C4-2B (cell line): Measurements from ENCODE around the gene KIDINS220.
A peak's percentile ranks its signal among the peaks of the same experiment; 100 is the strongest.

Source experiments
- ZFX ChIP-seq: fragments of 450-650 bp; IDR thresholded peaks from 2 replicates; pipeline ENCODE4 v1.6.1; 2017
- TF ChIP-seq, protein P1 (sequence below): fragments of 450-650 bp; conservative IDR thresholded peaks from 2 replicates; pipeline ENCODE4 v1.5.1; 2017; ENCODE audit warnings: mild to moderate bottlenecking

DNA sequence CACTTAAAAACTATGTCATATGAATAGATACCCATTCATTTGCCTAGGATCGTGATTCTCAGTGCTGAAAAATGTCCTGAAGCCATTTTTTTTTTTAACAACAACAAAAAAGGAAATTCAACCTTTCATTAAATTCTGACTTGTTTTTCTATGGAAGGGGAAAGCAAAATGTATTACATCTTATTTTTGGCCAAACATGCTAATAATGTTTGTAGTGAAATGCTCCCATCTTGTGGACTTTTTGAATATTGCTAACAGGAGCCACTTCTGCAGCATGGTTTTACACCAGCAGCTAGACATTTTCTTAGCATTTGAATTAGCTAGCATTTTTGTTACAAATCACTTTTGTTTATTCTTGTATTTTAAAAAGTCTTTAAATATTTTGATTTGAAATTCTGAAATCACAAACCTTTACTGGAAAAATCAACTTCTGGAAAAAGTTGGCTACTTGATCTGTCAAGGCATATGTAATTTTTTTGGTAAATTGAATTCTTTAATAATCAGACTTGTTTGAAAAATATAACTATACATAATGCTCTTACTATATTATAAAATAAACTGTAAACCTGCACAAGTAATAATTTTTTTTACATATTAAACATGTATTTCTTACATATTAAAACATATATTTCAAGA is 75.8 kb downstream of the KIDINS220 start:
- TF ChIP-seq, protein P1, sequence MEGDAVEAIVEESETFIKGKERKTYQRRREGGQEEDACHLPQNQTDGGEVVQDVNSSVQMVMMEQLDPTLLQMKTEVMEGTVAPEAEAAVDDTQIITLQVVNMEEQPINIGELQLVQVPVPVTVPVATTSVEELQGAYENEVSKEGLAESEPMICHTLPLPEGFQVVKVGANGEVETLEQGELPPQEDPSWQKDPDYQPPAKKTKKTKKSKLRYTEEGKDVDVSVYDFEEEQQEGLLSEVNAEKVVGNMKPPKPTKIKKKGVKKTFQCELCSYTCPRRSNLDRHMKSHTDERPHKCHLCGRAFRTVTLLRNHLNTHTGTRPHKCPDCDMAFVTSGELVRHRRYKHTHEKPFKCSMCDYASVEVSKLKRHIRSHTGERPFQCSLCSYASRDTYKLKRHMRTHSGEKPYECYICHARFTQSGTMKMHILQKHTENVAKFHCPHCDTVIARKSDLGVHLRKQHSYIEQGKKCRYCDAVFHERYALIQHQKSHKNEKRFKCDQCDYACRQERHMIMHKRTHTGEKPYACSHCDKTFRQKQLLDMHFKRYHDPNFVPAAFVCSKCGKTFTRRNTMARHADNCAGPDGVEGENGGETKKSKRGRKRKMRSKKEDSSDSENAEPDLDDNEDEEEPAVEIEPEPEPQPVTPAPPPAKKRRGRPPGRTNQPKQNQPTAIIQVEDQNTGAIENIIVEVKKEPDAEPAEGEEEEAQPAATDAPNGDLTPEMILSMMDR = peak; percentile 66
- no peak for TF ChIP-seq ZFX
